ENCODE results near the gene ATP11B. TPM values are rescaled to one million over a fixed set of nuclear protein-coding genes. Genes with fewer than 3 reads are reported as not detected.

The ATP11B gene
- total RNA-seq, 2 experiments from 2014 or later = 55.6 to 87.9 TPM

GRCh38 chr3:182896553-182896952 is 103.2 kb downstream of the ATP11B start:
- ChIA-PET CTCF (ENCODE audit: unreplicated experiment) (no interaction called here), POLR2A (interaction anchor here (0.6 kb wide), 1 partner anchor 8 kb away, joined by 4 read pairs; no protein-coding TSS in a partner anchor)
- no TSS peak for BruUV-seq (replicated peaks)
- no peak overlapping the region for H3K27ac ChIP-seq (ENCODE audit: low read depth, low read length, poor library complexity, severe bottlenecking)
- H4K20me1 ChIP-seq (ENCODE audit: insufficient read depth, low read length) = no peaks in the 10 kb centered on the region
- no peak for DNase-seq (ENCODE audit: low spot score)
- no peaks in the 10 kb centered on the region for H3K79me2 ChIP-seq (ENCODE audit: insufficient read depth, low read depth, low read length)
- TF ChIP-seq EZH2phosphoT487 (IDR thresholded peaks at IDR 0.05; ENCODE audit: borderline replicate concordance, low read depth, low read length) (no peak), CTCF (conservative IDR thresholded peaks at IDR 0.05; ENCODE audit: low read length) (no peak)
- no peak overlapping the region for H3K4me3 ChIP-seq (ENCODE audit: low read depth, low read length, poor library complexity, severe bottlenecking)
- H3K4me1 ChIP-seq (ENCODE audit: insufficient read depth, low read length, poor library complexity, severe bottlenecking) = no peaks in the 10 kb centered on the region
- H3K9me2 ChIP-seq (ENCODE audit: insufficient read depth, low read length) = no peaks in the 10 kb centered on the region
- H3K9me3 ChIP-seq (ENCODE audit: low read length) = no peaks in the 10 kb centered on the region
- intact Hi-C loops (cut with micrococcal nuclease; ENCODE audit: unreplicated experiment) = no loop called here
- peaks cover 58% of the 10 kb centered on the region for H3K36me3 ChIP-seq (ENCODE audit: insufficient read depth, low read length)
- H2AFZ ChIP-seq (ENCODE audit: low read length) = no peak overlapping the region
- no peak overlapping the region for H3K4me2 ChIP-seq (ENCODE audit: low read length)

GRCh38 chr3:182902236-182902635 is 108.9 kb downstream of the ATP11B start:
- POLR2A ChIA-PET = interaction anchor here (0.6 to 1.8 kb wide), 4 partner anchors 12 to 170 kb away, joined by 3 to 6 read pairs (median 4); no protein-coding TSS in a partner anchor
- H3K4me2 ChIP-seq (ENCODE audit: low read length) = no peak overlapping the region
- intact Hi-C loops (cut with micrococcal nuclease; ENCODE audit: unreplicated experiment) = no loop called here

More at GRCh38 chr3:182902236-182902635, 108.9 kb downstream of the ATP11B start:
- no peak overlapping the region for H2AFZ ChIP-seq (ENCODE audit: low read length)
- H3K79me2 ChIP-seq (ENCODE audit: insufficient read depth, low read depth, low read length) = no peaks in the 10 kb centered on the region
- CTCF ChIA-PET (ENCODE audit: unreplicated experiment) = no interaction called here
- no peak overlapping the region for H3K27ac ChIP-seq (ENCODE audit: low read depth, low read length, poor library complexity, severe bottlenecking)
- peaks cover 54% of the 10 kb centered on the region for H3K36me3 ChIP-seq (ENCODE audit: insufficient read depth, low read length)
- no peak overlapping the region for H3K4me3 ChIP-seq (ENCODE audit: low read depth, low read length, poor library complexity, severe bottlenecking)
- no peak for TF ChIP-seq CTCF (conservative IDR thresholded peaks at IDR 0.05; ENCODE audit: low read length)
- TF ChIP-seq EZH2phosphoT487 (IDR thresholded peaks at IDR 0.05; ENCODE audit: borderline replicate concordance, low read depth, low read length) = no peak
- H4K20me1 ChIP-seq (ENCODE audit: insufficient read depth, low read length) = no peaks in the 10 kb centered on the region
- no peak for DNase-seq (ENCODE audit: low spot score)
- H3K9me2 ChIP-seq (ENCODE audit: insufficient read depth, low read length) = no peaks in the 10 kb centered on the region
- peaks cover 22% of the 10 kb centered on the region for H3K4me1 ChIP-seq (ENCODE audit: insufficient read depth, low read length, poor library complexity, severe bottlenecking)
- BruUV-seq (replicated peaks) = no TSS peak
- no peaks in the 10 kb centered on the region for H3K9me3 ChIP-seq (ENCODE audit: low read length)

Data from OCI-LY7 (cell line).